HTR-8/SVneo (cell line): ENCODE results near the gene TRNT1.
A peak's percentile ranks its signal among the peaks of the same experiment; 100 is the strongest.

ENCODE experiments used
- DNase-seq: peaks from one replicate; pipeline ENCODE4 v3.0.0; 2011; ENCODE audit warnings: low spot score, mixed read lengths; ENCODE audit not compliant: insufficient read length
- FAIRE-seq: peaks from 2 replicates; lab custom pipeline; 2011; peaks lifted over from hg19 to GRCh38; lab: Jason Lieb, UNC

TRNT1 gene

GRCh38 chr3:3170998-3171397, 44.3 kb downstream of the TRNT1 start:
- no peak for DNase-seq
- no peak for FAIRE-seq

DNA sequence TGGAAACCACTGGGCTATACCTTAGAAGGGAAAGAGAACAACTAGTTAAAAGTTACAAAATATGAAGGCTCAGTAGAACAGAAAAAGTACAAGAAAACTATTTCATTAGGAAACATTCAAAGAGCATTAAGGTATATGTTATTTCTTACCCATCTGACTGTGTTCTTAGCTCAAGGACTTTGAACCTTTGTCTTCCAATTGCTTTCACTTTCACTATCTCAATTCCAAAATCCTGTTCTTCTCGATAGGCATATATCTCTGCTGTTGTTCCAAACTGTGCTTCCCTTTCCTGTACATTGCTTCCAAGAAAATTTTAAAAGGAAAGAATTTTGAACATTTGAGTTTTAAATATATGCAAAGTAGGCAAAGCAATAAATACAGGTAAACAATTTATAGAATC, 45.9 kb downstream of the TRNT1 start:
- DNase-seq (no peak), FAIRE-seq (no peak)

DNA sequence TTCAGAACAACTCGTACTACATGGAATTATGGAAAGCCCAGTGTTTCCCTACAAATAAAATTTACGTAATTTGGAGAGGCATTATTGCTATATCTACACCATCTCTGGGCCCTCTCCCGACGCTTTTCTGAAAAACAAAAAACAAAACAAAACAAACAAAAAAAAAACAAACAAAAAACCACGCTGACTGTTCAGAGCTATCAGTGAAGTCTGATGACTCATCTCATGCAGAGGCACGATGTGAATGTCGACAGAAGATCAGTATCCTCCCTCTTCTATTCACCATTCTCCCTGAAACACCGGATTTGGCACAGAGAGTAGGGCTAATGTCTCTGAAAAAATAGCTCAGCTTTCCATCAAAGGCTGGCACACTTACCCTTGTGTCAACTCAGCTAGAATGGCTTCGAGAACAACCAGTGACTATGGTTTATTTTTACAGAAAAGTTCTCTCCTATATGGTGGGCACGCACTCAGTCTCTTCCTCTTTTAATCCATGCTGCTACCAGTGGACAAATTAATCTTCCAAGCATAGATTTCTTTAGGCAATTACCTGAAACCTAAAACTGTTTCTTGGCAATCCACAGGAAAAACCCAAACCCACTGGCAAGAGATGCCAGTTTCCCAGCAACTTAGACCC, 51.2 kb downstream of the TRNT1 start:
- no peak for FAIRE-seq
- DNase-seq = no peak

DNA sequence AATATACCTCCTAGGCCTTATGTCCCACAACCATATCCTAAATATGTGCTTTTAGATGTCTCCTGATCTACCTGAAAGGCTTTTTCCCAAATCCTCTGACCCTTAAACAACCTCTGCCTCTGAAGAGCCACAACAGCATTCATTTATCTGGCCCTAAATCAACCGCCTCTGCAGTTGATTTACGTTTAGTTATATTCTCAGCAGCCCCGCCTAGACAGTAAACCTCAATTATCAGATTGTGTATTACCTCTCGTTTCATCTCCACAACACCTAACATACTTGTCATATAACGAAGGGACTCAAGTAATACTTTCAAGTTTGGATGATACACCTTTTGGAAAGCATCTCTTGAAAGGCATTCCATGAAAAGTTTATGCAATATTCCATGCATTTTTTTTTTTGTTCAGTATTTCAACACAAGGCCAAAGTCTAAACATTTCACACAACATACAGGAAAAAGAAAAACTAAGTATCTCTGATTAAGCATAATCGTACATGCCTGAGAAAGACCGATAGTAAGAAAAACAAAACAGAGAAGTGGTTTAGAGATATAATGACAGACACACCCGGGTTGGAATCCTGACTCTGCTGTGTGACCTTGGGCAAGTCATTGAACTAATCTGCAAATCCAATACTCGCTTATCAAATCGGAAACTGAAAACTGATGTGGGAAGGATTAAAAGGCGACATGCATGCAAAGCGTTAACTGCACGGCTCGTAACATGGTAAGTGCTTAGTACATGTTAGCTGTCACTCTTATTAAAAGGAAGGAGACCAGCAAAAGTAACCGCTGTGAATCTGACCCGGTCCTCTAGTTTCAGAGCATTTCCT, 52.0 kb downstream of the TRNT1 start:
- DNase-seq = no peak
- FAIRE-seq = no peak

- FAIRE-seq (peak; percentile 72), DNase-seq (peak; percentile 86)
These were observed 52.8 kb downstream of the TRNT1 start, which contains the start of gene CRBN for GRCh38 chr3:3179407-3180094. TSS of gene CRBN (minus strand) at chr3:3179691. CDS start at chr3:3179687, 4 bp downstream.

DNA sequence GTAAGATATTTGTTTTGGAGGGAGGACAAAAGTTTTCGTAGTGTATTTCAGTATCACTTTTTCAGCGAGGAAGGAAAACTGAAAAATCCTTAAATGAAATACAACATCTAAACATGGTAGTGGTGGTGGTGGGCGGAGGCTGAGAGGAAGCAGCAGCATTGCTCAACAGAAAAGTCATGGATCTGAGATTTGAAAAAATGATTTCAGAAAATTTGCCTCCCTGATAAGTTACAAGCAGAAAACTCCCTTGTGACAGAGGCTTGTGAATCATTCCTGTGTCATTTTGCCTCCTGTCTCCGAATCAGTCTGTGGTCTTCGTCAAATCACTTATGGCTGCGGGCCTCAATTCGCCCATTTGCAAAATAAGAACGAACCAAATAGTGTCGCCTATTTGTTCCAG, 53.7 kb downstream of the TRNT1 start:
- DNase-seq = no peak
- no peak for FAIRE-seq

DNA sequence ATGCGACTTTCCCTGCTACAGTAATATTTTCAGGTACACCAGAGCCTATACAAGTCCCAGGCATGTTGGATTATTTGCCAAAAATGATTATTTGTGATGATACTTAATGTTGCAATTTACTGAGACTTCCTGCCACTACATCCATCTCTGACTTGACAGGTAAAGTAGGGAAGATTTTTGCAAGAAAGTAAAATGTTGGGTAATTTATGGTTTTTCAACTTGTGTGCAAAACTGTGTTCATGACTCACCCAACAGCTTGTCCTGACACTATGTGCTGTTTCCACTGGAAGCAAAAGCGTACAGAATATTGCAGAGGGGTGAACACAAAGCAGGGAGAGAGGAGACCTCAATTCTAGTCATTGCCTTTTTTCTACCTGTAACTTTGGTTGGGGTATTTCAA, 58.1 kb downstream of the TRNT1 start:
- FAIRE-seq (no peak), DNase-seq (no peak)

DNA sequence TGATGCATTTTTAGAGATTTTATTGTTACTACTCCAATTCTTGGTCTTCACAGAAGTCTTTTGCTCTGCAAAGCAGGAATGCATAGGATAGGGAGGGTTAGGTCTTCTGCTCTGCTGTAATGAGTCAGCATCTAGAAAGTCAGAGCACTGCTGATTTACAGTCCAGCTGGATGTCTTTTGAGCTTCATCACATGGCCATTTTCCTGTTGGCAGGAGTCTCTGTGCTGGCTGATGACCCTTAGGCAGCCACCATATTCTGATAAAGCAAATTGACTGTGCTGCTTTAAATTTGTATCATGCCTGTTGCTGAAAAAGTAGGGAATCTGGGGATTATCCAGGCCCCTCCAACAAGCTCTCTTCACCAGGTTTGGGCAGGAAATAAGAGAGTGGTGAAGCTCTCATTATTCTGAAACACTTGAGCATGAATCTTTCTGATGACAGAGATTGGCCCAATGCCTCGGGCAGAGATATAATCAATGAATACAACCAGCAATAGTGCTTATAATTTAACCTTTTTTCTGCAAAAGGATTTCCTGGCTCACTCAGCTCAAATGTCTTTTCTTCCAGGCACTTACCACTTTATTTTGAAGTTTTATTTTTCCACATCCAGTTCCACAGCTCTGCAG, 62.5 kb downstream of the TRNT1 start:
- DNase-seq (no peak), FAIRE-seq (no peak)

- FAIRE-seq (no peak), DNase-seq (no peak)
These were observed 63.2 kb downstream of the TRNT1 start for GRCh38 chr3:3189961-3190360.

- FAIRE-seq (no peak), DNase-seq (no peak)
These were observed 65.0 kb downstream of the TRNT1 start for GRCh38 chr3:3191675-3192285.

DNA sequence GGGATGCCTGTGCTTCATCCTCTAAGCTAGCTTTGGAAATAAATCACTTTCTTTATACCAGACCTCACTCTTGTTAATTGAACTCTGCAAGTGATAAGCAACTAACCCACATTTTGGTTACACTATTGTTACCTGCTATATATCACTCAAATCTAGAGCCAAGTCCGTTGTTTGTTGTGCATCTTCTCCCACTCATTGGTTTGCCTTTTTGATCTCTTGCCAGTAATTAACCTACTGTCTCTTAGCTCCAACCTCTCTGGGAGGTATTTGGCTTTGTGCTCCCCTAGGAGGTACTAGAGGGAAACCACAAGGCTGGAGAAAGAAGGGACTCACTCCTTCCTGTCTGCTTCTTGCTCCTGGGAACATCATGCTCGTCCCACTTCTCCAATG, 65.5 kb downstream of the TRNT1 start:
- FAIRE-seq (no peak), DNase-seq (no peak)

DNA sequence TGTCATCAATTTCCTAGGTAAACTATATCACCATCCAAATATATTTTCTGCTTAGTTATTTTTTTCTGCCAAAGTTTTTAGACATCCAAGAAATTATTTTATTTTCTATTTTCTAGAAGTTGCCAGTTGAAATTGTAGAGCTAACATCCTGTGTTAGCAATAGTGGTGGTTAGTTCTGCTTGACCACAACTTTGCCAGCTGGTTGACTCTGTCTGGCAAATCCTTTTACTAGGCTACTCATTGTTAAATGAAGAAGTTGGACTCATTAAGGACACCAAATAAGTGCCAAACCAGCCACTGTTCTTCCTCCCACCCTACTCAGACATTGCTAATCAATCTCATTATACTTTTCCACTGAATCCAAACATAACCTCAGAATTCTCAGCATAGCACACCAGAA, 68.1 kb downstream of the TRNT1 start:
- DNase-seq (no peak), FAIRE-seq (no peak)

- DNase-seq = no peak
These were observed 69.6 kb downstream of the TRNT1 start for GRCh38 chr3:3196148-3196861.

More at GRCh38 chr3:3196148-3196861, 69.6 kb downstream of the TRNT1 start:
- FAIRE-seq = no peak
